GM19240 (cell line): Measurements from ENCODE around the gene CACTIN.
"Not testable (repeated sequence)": the region's sequence is repeated elsewhere in the genome, so short reads cannot be mapped to it uniquely, and the experiment has no call there.

Experiments used
- DNase-seq: peaks from one replicate; pipeline ENCODE4 v3.0.0; 2011; ENCODE audit warnings: low spot score; ENCODE audit not compliant: insufficient read length

Gene CACTIN

DNA sequence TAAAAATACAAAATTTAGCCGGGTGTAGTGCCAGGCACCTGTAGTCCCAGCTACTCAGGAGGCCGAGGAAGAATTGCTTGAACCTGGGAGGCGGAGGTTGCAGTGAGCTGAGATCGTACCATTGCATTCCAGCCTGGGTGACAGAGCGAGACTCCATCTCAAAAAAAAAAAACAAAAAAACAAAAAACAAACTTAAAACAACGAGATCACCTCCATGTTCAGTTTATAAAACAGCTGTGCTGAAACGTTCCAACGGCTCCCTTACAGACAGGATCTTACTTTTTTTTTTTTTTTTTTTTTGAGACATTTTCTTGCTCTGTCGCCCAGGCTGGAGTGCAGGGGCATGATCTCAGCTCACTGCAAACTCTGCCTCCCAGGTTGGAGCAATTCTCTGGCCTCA, 2.2 kb upstream of the CACTIN start:
- DNase-seq, result not testable (repeated sequence)

DNA sequence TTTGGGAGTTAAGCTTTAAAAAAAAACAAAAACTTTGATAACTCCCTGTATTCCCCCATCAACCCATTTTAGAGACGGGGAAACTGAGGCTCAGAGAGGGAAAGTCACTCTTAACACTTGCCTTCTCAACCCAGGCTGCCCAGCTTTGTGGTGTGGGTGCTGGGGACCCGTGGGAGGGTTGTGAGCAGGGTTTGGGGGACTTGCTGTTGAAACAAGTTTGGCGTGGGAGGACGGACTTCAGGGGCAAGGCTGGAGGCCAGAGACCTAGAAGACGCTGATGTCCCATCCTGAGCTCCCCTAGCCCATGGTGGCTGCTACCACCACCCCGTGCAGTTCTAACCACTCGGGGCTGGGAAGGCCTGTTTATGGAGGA, 747 bp upstream of the CACTIN start:
- no peak for DNase-seq

DNA sequence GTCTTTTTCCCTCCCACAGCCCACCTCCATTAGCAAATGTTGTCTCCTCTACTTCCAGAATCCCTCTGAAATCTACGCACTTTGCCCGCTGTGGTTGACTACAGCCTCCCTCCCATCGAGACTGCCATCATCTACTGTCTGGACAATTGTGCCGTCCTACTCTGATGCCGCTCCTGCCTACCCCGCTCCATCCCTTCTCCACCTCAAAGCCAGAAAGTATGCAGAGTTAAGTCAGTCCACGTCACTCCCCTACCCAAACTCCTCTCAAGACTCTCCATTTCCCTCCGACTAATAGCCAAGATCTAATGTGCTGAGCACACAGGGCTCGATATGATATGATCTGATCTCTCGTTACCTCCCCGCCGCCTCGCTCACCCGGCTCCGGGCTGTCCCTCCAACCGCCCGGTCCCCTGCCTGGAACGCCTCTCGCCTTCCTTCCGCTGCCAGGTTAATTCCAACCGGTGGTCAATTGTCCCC, 556 bp downstream of the CACTIN start:
- no peak for DNase-seq

DNA sequence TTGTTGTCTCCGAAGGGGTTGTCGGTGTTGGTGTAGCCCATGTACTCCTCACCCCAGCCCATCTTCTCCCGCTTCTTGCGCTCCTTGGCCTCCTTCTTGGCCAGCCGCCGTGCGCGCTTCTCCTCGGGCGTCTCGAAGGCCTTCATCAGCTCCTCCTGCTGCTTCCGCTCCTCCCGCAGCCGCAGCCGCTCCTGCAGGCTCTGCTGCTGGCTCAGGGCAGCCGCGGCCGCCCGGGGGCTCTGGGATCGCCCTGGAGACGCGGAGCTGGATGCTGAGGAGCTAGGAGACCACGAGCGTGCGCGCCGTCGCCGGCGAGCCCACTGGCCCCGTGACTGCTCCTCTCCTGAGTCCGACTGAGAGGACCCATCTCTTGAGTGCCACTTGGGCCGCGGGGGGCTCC, 2.9 kb downstream of the CACTIN start:
- DNase-seq, result no peak

DNA sequence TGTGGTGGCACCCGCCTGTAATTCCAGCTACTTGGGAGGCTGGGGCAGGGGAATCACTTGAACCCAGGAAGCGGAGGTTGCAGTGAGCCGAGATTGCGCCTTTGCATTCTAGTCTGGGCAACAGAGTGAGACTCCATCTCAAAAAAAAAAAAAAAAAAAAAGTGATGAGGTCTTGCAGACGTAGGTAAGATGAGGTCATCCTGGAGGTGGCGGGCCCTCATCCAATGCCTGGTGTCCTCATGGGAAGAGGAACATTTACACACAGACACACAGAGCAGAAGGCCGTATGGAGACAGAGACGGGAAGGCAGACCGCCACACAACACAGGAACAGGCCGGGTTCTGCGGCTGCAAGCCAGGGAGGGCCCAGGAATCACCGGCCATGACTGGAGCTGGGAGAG, 4.4 kb downstream of the CACTIN start:
- DNase-seq, result no peak

DNA sequence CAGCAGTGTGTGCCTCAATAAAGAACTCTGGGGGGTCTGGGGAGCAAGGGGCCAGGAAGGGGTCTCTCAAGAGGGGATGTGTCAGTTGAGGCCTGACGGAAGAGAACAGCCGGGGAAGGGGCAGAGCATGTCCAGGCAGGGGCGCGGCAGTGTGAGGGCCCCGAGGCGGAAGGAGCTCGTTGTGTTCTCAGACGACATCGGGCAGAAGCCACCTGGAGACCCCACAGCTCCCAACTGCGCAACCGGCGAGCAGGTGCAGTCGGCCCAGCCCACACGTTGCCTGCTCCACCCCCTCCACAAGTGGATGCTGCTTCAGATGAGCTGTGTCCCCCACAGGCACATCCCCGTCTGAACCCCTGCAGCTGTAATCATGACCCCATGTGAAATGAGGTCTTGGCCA, 4.9 kb downstream of the CACTIN start:
- DNase-seq, result no peak

DNA sequence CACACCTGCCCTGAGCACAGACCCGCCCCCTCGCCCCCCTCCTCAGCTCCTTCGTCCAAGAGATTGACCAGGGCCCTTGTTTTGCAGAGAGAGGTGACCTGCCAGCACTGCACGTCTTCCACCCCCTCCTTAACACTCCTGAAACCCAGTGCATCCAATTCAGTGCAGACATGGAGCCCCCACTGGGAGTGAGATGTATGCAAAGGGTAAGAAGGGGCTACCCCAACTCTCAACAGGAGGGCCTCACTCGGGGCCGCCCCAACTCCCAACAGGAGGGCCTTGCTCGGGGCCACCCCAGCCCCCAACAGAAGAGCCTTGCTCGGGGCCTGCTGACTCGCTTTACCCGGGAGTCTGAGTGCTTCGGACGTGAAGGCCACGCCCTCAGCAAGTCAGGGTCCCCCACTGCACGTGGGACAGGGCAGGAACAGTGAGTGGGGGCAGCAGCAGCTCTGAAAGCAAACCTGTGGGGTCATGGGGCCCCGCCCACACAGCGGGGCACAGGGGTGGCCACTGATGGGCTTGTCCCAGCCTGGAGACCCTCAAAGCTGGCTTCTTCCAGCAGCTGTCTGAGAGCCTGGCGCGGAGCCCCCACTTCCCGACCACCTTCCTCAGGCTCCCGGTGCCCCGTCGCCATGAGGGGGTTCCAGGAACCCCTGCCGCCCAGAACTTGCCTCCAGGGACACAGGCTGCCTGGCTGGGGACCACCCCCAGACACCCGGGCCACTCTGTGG, 5.6 kb downstream of the CACTIN start:
- DNase-seq, result no peak

DNA sequence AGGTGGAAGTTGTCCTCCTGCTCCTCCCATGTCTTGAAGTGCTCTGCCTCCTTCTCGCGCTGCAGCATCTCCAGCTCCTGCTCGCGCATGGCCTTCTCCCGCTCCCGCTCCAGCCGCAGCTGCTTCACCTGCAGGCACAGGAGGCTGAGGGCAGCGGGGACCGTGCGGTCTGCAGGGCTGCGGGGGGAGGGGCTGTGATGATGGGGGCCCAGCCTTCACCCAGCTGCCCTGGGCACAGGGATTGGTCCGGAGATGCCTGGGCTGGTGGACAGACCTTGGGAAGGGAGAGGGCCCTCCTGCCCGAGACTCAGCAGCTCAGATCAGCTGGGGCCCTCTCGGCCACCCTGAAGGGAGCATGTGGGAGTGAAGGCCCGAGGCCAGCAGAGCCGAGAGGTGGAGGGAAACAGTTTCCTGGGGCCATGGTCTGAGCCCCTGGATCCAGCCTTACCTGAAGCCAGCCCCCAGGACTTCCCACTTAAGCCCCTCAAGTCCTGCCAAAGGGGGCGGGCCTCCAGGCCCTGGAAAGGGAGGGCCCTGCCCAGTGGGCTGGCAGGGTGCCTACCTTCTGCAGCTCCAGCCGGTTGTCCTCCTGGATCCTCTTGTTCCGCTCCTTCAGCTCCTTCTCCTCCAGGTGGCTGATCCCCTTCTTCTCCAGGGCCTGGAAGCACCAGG, 6.3 kb downstream of the CACTIN start:
- DNase-seq, result no peak

DNA sequence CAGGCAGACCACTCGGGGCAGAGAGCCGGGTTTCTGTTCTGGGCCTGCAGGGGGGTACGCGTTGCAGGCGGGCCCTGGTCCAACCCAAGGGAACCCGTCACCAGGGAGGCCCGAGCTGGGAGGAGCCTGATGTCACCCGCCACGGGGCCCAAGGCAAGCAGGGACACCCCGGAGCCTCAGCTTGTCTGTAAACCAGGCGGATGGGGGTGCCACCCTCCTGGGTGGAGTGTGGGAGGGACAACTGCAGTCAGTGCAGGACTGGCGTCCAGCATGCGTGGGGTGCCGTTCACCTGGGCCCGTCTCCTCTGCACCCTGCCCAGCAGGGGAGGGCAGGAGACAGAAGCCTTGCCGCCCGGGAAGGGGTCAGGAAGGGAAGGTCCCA, 7.0 kb downstream of the CACTIN start:
- DNase-seq, result no peak

DNA sequence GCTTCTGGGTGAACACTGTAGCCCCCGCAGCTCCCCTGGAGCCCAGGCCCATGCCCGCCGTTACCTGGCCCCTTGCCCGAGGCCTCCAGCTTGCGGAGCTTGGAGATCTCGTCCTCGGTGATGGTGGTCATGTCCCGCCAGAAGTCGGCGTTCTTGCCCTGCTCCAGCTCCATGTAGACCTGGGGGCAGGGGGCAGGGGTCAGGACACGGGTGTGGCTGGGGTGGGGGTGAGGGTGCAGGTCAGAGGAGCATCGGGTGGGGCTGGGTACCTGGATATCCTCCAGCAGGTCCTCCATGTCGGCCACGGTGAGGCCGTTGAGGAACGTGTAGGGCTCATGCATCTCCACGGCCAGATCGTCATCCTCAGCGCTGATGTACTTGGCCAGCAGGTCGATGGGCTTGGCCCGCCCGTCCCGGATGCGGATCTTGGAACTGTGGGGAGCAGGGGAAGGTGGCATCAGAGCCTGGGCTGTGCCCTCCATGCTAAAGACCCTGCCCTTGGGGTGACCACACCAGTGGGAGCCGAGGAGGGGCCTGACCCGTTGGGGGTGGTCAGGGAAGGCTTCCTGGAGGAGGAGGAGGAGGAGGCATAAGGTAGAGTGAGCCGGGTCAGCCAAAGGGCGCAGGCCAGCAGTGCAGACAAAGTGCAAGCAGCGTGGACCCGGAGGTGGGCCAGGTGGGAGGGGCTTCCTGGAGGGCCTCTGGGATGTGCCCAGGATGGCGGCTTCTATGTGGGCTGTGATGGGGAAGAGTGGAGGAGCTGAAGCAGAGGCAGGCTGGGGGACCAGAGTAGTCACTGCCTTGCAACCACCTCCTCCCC, 7.6 kb downstream of the CACTIN start:
- DNase-seq, result no peak

DNA sequence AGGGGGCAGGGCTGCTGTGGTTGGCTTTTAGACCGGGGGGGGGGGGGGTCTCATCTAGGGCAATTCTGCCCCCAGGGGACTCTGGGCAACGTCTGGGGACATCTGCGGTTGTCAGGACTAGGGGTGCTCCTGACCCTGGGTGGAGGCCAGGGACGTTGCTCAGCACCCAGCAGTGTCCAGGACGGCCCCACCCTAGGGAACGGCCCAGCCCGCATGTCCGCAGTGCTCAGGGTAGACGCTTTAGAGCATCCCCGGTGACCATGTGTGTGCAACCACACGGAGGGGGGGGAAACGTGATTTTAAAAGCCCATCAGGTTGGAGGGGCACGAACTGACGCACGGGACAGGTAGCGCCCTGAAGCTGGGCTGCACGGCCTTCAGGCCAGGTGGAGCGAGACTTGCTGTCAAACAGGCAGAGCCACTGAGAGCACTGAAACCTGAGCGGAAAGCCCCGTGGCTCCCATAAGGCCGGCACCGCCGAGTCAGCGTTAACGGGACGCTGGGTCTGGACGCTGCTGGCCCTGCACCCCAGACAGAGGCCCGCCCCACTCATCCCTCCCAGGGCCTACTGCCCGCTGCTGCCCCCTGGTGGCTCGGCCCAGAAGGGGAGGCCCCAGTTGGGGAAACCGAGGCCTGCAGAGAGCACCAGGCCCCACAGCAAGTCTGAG, 8.3 kb downstream of the CACTIN start:
- DNase-seq, result peak; percentile 92

DNA sequence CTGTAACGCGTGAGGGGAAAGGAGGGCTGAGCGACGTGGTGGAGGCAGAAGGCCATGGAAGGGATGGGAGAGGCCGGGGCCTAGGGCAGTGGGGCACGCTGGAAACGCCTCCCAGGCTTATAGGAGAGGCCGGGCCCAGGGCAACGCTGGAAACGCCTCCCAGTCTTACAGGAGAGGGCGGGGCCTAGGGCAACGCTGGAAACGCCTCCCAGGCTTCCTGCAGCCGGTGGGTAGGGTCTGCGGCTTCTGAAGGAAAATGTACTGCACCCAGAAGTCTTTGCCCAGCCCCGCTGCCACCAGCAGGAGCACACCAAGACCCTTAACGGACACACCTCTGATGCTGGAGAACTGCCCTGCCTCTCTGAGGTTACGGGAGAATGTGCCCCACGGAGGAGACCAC, 9.1 kb downstream of the CACTIN start:
- DNase-seq, result no peak

DNA sequence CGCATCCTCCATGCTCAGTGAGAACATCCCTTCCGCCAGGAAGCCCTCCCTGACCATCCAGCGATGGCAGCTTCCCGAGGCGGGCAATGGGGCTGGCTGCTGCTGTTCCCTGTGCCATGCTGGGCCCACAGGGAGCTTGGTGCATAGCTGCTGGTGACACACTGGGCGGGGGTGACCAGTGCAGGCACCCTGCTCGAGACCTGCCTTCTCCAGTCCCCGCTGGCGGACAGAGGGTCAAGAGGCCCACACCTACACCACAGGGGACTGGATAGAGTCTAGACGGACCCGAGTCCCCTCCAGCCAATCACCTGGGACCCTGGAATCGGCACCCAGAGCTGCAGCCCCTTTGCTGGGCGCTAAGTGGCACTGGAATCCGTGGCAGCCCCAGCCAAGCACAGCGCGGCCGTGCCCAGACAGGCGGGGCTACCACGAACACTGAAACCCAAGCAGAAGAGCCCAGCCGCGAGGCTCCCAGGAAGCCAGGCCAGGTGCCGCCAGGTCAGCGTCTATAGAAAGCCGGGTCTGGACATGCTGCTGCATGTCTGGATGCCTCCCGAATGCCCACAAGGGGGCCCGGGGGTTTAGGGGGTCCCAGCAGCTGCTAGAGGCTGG, 11.0 kb downstream of the CACTIN start:
- no peak for DNase-seq

DNA sequence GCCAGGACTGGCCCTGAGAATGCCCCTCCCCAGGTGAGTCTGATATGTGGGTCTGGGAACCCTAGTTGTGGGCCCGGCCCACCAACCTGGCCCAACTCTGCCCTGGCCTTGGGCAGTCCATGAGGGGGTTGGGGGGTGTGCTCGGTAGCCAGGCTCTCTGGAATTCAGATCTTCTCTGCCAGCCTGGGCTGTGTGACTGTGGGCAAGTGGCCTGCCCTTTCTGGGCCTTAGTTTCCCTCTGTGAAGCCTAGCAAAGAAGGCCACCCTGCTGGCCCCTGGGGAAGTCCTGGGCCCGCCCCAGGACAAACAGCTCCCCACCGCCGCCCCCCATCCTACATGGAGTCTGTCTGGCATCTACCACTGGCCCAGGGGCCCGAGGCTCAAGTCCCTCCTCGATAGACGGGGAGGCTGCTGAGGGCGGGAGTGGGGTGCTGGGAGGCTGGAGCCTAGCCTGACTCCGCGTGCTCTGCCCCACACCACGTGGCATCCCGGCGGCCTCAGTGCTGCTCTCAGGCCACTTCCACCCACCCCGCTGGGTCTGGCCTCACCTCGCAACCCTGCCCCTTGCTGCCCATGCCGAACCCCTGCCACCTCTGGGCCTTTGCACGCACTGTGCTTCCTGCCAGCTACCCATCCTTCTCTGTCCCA, 11.6 kb downstream of the CACTIN start:
- DNase-seq, result no peak

DNA sequence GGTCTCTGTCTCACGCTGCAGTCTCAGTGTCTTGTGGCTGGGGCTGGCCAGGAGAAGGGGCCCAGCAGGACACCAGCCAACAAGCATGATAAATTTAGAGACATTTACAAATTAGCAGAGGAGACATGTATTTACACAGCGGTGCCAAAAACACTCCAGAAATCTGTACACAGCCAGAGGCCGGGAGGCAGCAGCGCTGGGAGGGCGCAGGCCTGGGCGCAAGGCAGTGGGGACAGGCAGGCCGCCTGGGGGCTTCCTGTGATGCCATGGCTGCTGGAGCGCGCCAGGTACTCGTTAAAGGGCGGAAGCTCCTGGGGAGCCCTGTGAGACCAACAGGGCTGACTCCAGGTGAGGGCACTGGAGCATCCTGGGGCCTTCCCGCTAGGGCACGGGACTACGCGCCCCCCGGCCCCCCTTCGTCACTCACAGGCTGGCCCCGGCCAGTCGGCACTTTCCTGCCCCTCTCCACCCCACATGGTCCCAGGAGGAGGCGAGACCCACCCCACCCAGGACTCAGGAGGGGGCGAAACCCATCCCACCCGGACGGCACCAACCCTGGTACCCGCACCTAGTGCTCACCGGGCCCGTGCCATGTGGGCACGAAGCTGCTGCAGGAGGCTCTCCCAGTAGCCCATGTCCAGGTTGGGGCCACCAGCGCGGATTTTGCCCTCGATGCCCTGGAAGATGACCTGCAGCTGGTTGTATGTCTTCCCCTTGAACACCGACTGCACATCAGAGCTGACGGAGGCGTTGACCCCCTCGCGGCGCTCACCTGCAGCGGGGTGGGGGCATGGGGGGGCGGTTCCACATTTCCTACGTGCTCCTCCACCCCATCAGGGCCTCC, 12.6 kb downstream of the CACTIN start:
- no peak for DNase-seq

DNA sequence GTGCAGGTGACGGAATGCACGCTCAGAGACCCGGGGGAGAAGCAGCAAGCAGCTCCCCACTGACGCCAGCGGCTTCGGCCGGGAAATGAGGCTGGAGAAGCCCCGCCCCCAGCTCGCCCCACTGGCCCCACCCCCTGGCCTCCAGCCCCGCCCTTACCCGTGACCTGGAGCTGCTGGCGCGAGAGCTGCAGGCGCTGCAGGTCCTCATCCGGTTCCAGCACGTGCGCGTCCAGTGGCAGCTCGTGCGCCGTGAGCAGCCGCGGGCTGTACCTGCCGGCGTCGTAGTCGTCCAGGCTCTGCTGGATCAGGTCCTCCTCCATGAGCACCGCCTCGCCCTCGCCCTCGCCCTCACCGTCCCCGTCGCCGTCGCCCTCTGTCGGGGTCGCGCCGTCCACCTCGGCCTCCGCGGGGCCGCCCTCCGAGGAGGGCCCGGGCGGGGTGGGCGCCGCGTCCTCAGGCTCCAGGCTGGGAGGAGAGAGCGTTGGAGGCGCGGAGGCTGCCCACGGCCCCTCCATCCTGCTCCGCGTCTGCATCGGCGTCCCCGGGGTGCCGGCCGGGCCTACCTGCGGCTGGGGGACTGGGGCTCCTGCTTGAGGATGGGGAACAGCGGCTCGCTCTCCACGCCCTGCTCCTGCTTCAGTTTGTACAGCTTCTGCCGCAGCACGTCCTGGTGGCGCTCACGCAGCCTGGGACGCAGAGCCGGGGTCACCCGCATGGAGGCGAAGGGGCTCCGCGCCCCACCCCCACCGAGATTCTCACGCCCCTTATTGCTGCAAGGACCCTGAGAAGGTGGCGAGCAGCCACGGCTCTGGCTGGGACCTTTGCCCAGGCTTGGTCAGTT, 13.5 kb downstream of the CACTIN start:
- DNase-seq, result no peak

DNA sequence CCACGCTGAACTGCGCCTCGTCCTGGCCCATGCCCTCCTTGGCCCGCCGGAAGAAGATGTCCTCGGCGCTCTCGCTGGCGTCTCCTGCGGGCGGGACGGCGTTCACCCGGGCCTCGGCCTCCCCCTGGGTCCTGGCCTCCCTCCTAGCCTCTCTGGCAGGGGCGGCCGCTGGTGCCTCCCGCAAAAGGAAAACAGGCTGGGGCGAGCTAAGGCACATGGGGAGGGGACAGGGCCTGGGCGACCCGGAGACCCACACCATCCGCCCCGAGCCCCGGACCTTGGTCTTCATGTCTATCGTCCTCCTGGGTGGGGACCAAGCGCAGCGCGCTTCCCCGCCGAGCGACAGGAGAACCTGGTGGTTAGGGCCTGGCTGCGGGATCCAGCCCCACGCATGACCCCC, 14.3 kb downstream of the CACTIN start:
- no peak for DNase-seq

DNA sequence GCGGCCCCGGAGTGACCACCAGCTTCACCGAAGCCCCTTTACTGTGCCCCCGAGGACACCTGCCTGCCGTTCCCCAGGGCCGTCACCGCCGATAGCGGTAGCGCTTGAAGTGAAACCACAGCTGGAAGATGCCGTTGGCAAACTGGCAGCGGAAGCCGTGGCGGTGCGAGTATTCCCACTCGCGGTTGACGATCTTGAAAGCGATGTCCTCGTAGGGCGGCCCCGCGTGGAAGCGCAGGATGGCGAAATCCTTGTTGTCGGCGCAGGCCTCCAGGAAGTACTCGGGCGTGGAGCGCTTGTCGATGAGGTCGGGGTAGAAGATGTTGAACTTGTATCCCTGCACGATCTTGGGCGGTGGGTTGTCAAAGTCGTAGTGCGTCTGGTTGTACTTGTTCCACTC, 14.7 kb downstream of the CACTIN start:
- no peak for DNase-seq
